Tibial nerve (tissue), 4 donors: ENCODE data around the gene PHLPP1.

Source experiments
- EP300 ChIP-seq, 2 donors: sonication (generic); formaldehyde crosslinking; IDR thresholded peaks; one replicate each; pipeline ENCODE4 v1.6.1; 2017; ENCODE audit warnings: antibody characterized with exemption in 2 of 2, mild to moderate bottlenecking in 1 of 2
- POLR2A ChIP-seq, 2 donors: fragments of 450-650 bp; IDR thresholded peaks; one replicate each; pipeline ENCODE4 v1.6.1; 2017; ENCODE audit warnings: antibody characterized with exemption in 2 of 2, mild to moderate bottlenecking in 2 of 2, moderate library complexity in 2 of 2
- TF ChIP-seq, protein P1 (sequence below), 5 experiments: fragments of 200-600 bp in 3 of 5; fragments of 450-650 bp in 2 of 5; sonication (generic) in 3 of 5; IDR thresholded peaks; one replicate each; pipeline ENCODE4 v1.5.1; 2016 to 2019; ENCODE audit warnings: antibody characterized with exemption in 5 of 5, mild to moderate bottlenecking in 3 of 5, moderate library complexity in 2 of 5

DNA sequence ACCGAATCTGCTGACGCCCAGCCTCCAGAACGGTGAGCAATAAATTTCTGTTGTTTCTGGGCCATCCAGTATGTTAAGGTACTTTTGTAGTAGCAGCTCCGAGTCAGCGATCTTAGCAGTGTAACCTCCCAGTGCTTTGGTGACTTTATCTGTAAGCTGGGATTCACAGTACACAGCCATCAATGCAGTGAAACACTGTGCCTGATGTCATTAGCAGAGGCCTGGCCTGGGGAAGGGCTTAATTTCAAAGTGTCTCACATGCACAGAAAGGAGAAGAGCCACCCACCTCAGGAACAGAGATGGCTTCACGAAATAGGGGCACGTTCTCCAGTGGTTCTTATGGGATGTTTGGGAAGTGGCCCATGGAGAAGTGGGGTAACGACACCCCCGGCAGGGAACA lies 281.2 kb downstream of the PHLPP1 start:
- TF ChIP-seq, protein P1, sequence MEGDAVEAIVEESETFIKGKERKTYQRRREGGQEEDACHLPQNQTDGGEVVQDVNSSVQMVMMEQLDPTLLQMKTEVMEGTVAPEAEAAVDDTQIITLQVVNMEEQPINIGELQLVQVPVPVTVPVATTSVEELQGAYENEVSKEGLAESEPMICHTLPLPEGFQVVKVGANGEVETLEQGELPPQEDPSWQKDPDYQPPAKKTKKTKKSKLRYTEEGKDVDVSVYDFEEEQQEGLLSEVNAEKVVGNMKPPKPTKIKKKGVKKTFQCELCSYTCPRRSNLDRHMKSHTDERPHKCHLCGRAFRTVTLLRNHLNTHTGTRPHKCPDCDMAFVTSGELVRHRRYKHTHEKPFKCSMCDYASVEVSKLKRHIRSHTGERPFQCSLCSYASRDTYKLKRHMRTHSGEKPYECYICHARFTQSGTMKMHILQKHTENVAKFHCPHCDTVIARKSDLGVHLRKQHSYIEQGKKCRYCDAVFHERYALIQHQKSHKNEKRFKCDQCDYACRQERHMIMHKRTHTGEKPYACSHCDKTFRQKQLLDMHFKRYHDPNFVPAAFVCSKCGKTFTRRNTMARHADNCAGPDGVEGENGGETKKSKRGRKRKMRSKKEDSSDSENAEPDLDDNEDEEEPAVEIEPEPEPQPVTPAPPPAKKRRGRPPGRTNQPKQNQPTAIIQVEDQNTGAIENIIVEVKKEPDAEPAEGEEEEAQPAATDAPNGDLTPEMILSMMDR (IDR thresholded peaks at IDR 0.05), result no peak
- TF ChIP-seq POLR2A (IDR thresholded peaks at IDR 0.05) (no peak), EP300 (IDR thresholded peaks at IDR 0.05) (no peak)
